Neural crest cell (in vitro differentiated cells): ENCODE results near the gene CTIF. TPM values are rescaled to one million over a fixed set of nuclear protein-coding genes. Genes with fewer than 3 reads are reported as not detected.

ENCODE experiments used
- DNase-seq: peaks from one replicate; pipeline ENCODE4 v3.0.0; 2021; ENCODE audit warnings: low read depth, mixed read lengths, low spot score
- H3K27ac Mint-ChIP-seq: one replicate; pipeline ENCODE4 v1.8.0; 2021; ENCODE audit warnings: mild to moderate bottlenecking, mixed read lengths; ENCODE audit not compliant: unreplicated experiment
- H3K27me3 Mint-ChIP-seq: 2 replicates; pipeline ENCODE4 v1.8.0; 2021; ENCODE audit warnings: low read depth, mild to moderate bottlenecking, mixed read lengths
- H3K36me3 Mint-ChIP-seq: 2 replicates; pipeline ENCODE4 v1.8.0; 2021; ENCODE audit warnings: low read depth, mild to moderate bottlenecking, mixed read lengths
- H3K4me1 Mint-ChIP-seq: 2 replicates; pipeline ENCODE4 v1.8.0; 2021; ENCODE audit warnings: mixed read lengths
- H3K4me3 Mint-ChIP-seq: one replicate; pipeline ENCODE4 v1.8.0; 2021; ENCODE audit warnings: mild to moderate bottlenecking, mixed read lengths
- H3K9me3 Mint-ChIP-seq: 2 replicates; pipeline ENCODE4 v1.8.0; 2021; ENCODE audit warnings: mixed read lengths
- CTCF ChIP-seq: fragments of 200-600 bp; sonication (generic); conservative IDR thresholded peaks from 2 replicates; pipeline ENCODE4 v1.5.0; 2021; ENCODE audit warnings: antibody characterized with exemption, mild to moderate bottlenecking
- total RNA-seq: library from RNA; stranded (reverse); gene quantifications from 2 replicates; pipeline ENCODE4 v1.2.1, GENCODE V29; 2021

CTIF gene
- total RNA-seq, 1 donor from 2014 or later = 52.6 TPM

GRCh38 chr18:48602759-48603390 is 64.0 kb downstream of the CTIF start:
- Mint-ChIP-seq H3K27ac (no peak overlapping the region), H3K4me3 (no peak overlapping the region), H3K36me3 (no peaks in the 10 kb centered on the region), H3K4me1 (peaks cover 34% of the 10 kb centered on the region), H3K9me3 (peaks cover 6% of the 10 kb centered on the region), H3K27me3 (no peaks in the 10 kb centered on the region)
- no peak for TF ChIP-seq CTCF
- no peak for DNase-seq

- TF ChIP-seq CTCF = peak; percentile 37
- Mint-ChIP-seq H3K4me3 (no peak overlapping the region), H3K36me3 (no peaks in the 10 kb centered on the region), H3K27ac (peak overlapping the region; percentile 24), H3K9me3 (peaks cover 6% of the 10 kb centered on the region), H3K4me1 (peaks cover 22% of the 10 kb centered on the region), H3K27me3 (no peaks in the 10 kb centered on the region)
- no peak for DNase-seq
These were observed 66.6 kb downstream of the CTIF start for GRCh38 chr18:48605408-48605845.

- Mint-ChIP-seq H3K4me1 (peaks cover 26% of the 10 kb centered on the region), H3K4me3 (no peak overlapping the region), H3K9me3 (peaks cover 6% of the 10 kb centered on the region), H3K27ac (peak overlapping the region; percentile 22), H3K36me3 (no peaks in the 10 kb centered on the region), H3K27me3 (no peaks in the 10 kb centered on the region)
- no peak for DNase-seq
- no peak for TF ChIP-seq CTCF
These were observed 68.5 kb downstream of the CTIF start for GRCh38 chr18:48607056-48607984.

DNA sequence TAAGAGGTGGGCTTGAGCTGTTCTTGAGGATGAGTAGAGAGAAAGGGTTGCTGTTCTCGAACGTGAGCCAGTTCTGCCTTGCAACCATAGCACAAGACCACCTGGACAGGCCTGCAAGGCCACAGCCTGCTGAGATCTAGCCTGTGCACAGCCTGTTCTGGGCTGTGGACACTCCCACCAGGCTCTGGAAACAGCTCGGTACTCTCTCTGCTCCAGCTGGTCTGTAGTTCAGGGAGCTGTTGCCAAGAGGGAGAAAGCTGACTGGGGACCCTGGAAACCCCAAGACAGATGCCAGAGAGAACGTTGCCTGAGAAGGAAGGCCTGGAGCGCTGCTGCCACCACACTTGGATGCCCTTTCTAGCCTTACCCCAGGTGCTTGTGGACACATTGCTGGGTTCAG is 69.8 kb downstream of the CTIF start:
- Mint-ChIP-seq H3K27me3 (no peaks in the 10 kb centered on the region), H3K27ac (peak overlapping the region; percentile 57)
- no peak for DNase-seq

DNA sequence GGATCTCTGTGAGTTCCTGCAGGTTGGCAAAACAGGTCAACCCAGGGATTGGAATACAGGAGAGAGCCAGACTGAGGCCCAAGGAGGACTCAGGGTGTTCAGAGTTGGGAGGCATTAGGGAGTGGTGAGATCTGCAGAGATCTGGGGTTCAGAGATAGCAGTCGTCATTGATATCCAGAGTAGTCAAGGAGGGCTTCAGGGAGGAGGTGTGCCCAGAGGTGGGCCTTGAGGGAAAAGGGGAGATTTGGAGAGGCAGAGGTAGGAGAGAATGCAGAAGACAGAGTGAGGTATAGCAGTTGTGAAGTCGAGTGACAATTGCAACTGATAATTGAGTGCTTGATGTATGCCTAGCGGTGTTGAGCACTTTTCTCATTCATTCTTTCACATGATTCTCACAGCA is 70.3 kb downstream of the CTIF start:
- Mint-ChIP-seq H3K27me3 (no peaks in the 10 kb centered on the region), H3K4me3 (no peak overlapping the region), H3K4me1 (peaks cover 32% of the 10 kb centered on the region), H3K36me3 (no peaks in the 10 kb centered on the region), H3K27ac (peak overlapping the region; percentile 5), H3K9me3 (no peaks in the 10 kb centered on the region)
- no peak for TF ChIP-seq CTCF
- no peak for DNase-seq

More for the DNA sequence above, 69.8 kb downstream of the CTIF start:
- H3K9me3 Mint-ChIP-seq = no peaks in the 10 kb centered on the region
- H3K4me3 Mint-ChIP-seq = no peak overlapping the region
- H3K4me1 Mint-ChIP-seq = peaks cover 32% of the 10 kb centered on the region
- TF ChIP-seq CTCF = no peak
- no peaks in the 10 kb centered on the region for H3K36me3 Mint-ChIP-seq
